NB4 (cell line): ENCODE measurements around the gene JAZF1.

ENCODE experiments used
- CTCF ChIP-seq: IDR thresholded peaks from one replicate; pipeline ENCODE4 v1.5.1; 2012; ENCODE audit warnings: low read depth, low read length
- MAX ChIP-seq: IDR thresholded peaks from 2 replicates; pipeline ENCODE4 v1.6.1; 2011; ENCODE audit warnings: low read depth, low read length
- POLR2A ChIP-seq: IDR thresholded peaks from 2 replicates; pipeline ENCODE4 v1.6.1; 2011; ENCODE audit warnings: mild to moderate bottlenecking; ENCODE audit not compliant: insufficient read length; ENCODE audit errors: extremely low read depth

DNA sequence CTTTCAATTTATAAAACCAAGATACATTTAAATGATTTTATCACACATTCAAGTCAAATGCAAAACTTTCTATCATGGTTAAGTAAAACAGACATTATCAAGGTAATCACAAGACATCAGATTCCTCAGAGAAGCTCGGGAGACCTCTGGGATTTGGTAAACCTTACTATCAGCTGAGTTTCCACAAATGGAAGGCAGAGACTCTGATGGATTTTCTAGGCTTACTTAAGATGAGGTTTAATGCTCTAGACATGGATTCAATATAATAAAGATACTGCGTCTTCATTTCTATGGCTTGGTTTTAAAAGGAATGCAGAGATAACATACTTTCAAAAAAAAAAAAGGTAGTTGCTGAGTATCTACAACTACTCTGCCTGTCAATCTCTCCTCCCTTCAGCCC is 171.7 kb downstream of the JAZF1 start:
- TF ChIP-seq CTCF: no peak
- TF ChIP-seq POLR2A: no peak
- no peak for TF ChIP-seq MAX
